Kidney (tissue), 22 donors: ENCODE measurements around the gene PPP1R18. TPM values are rescaled to one million over a fixed set of nuclear protein-coding genes. Genes with fewer than 3 reads are reported as not detected.
A peak's percentile ranks its signal among the peaks of the same experiment; 100 is the strongest.

ENCODE experiments used
- DNase-seq, 5 donors: peaks; one replicate each; pipeline ENCODE4 v3.0.0-alpha.2; 2013 to 2020
- FAIRE-seq: peaks from 2 replicates; lab custom pipeline; 2012; peaks lifted over from hg19 to GRCh38; lab: Jason Lieb, UNC
- H3K27ac ChIP-seq, 2 donors: one replicate each; pipeline ENCODE4 v1.7.0; 2013; ENCODE audit warnings: low read depth in 2 of 2, low read length in 2 of 2, inconsistent platforms in 1 of 2
- H3K27me3 ChIP-seq: one replicate; pipeline ENCODE4 v1.7.1; 2013; ENCODE audit warnings: low read length, inconsistent platforms; ENCODE audit not compliant: control insufficient read depth, insufficient read depth
- H3K36me3 ChIP-seq, 3 donors: one replicate each; pipeline versions ENCODE4 v1.7.0 to v1.7.1; 2013; ENCODE audit warnings: low read length in 3 of 3, control low read depth in 1 of 3, inconsistent platforms in 1 of 3; ENCODE audit not compliant: insufficient read depth in 3 of 3, control insufficient read depth in 2 of 3
- H3K4me1 ChIP-seq, 3 donors: one replicate each; pipeline versions ENCODE4 v1.7.0 to v1.7.1; 2013; ENCODE audit warnings: low read length in 3 of 3, inconsistent platforms in 1 of 3, low read depth in 1 of 3; ENCODE audit not compliant: control insufficient read depth in 2 of 3, insufficient read depth in 2 of 3
- H3K4me3 ChIP-seq, 3 donors: one replicate each; pipeline versions ENCODE4 v1.7.0 to v1.8.1; 2013; ENCODE audit warnings: low read length in 3 of 3, control low read depth in 1 of 3, inconsistent platforms in 1 of 3
- H3K9ac ChIP-seq, 3 donors: one replicate each; pipeline versions ENCODE4 v1.7.0 to v1.7.1; 2013; ENCODE audit warnings: low read length in 3 of 3, control low read depth in 1 of 3, inconsistent platforms in 1 of 3
- H3K9me3 ChIP-seq, 3 donors: one replicate each; pipeline versions ENCODE4 v1.7.0 to v1.7.1; 2013; ENCODE audit warnings: low read length in 3 of 3, control low read depth in 1 of 3, inconsistent platforms in 1 of 3; ENCODE audit not compliant: control insufficient read depth in 2 of 3, insufficient read depth in 1 of 3
- intact Hi-C: fragments of 100-400 bp; cut with DNase I; formaldehyde crosslinking; loops from one replicate; pipeline ENCODE4 v1.11.1; 2022
- long read RNA-seq, 10 donors: library from polyadenylated mRNA in 1 of 10; unstranded in 1 of 10; transcript quantifications; one replicate each; pipeline ENCODE4 v2.0.0 and lab custom pipeline, GENCODE V29; 2021 to 2026
- polyA plus RNA-seq: library from polyadenylated mRNA; stranded (reverse); fragments of 350-450 nt; fragmentation: Illumina TruSeq; extraction: RNeasy Lipid Tissue Mini Kit (QIAGEN cat#74804); gene quantifications from one replicate; pipeline ENCODE4 v1.2.3, GENCODE V29; 2014; ENCODE audit warnings: low read depth, low replicate concordance; ENCODE audit not compliant: insufficient read depth
- total RNA-seq: library from RNA; stranded (reverse); fragmentation: NEBNext Ultra II Directional; extraction: Animal tissue kit (Norgen Biotek cat#: 25700); gene quantifications from one replicate; pipeline ENCODE4 v1.2.1, GENCODE V29; 2021
- TF ChIP-seq, protein P1 (sequence below): IDR thresholded peaks from 3 replicates; pipeline ENCODE4 v1.5.1; 2012; ENCODE audit warnings: mild to moderate bottlenecking, moderate library complexity, borderline replicate concordance; ENCODE audit not compliant: insufficient read depth; ENCODE audit errors: extremely low read depth
- donor health status: control.
- donor health status: control.
- donor health status: control.
- donor health status: control.
- donor health status: control.
- donor health status: DM: yes; HTN: yes; CAD: no.
- donor health status: Normal renal cell carcinoma (clear cell type).

The PPP1R18 gene, protein sequence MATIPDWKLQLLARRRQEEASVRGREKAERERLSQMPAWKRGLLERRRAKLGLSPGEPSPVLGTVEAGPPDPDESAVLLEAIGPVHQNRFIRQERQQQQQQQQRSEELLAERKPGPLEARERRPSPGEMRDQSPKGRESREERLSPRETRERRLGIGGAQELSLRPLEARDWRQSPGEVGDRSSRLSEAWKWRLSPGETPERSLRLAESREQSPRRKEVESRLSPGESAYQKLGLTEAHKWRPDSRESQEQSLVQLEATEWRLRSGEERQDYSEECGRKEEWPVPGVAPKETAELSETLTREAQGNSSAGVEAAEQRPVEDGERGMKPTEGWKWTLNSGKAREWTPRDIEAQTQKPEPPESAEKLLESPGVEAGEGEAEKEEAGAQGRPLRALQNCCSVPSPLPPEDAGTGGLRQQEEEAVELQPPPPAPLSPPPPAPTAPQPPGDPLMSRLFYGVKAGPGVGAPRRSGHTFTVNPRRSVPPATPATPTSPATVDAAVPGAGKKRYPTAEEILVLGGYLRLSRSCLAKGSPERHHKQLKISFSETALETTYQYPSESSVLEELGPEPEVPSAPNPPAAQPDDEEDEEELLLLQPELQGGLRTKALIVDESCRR
- total RNA-seq, result 51.9 TPM
- 17.1 TPM for polyA plus RNA-seq
- long read RNA-seq, donor 1, partial matches to known transcripts, result 16 of 21 reads
- long read RNA-seq, donor 1, other reads (novel, unspliced or antisense), result 0 of 21 reads
- long read RNA-seq, donor 2, transcript PPP1R18-206 (3 exons, 1,448 nt), result major isoform, 7 of 8 reads
- long read RNA-seq, donor 2, partial matches to known transcripts, result 0 of 8 reads
- long read RNA-seq, donor 2, other reads (novel, unspliced or antisense), result 0 of 8 reads
- long read RNA-seq, donor 3, partial matches to known transcripts, result 0 of 2 reads
- long read RNA-seq, donor 3, other reads (novel, unspliced or antisense), result 0 of 2 reads
- long read RNA-seq, donor 4, transcript PPP1R18-206 (3 exons, 1,448 nt), result major isoform, 13 of 13 reads
- long read RNA-seq, donor 4, partial matches to known transcripts, result 0 of 13 reads
- long read RNA-seq, donor 4, other reads (novel, unspliced or antisense), result 0 of 13 reads
- long read RNA-seq, donor 5, result 0 reads
- long read RNA-seq, donor 6, partial matches to known transcripts, result 0 of 4 reads
- long read RNA-seq, donor 6, other reads (novel, unspliced or antisense), result 0 of 4 reads
- long read RNA-seq, donor 7, transcript PPP1R18-206 (3 exons, 1,448 nt), result major isoform, 9 of 19 reads
- long read RNA-seq, donor 7, partial matches to known transcripts, result 9 of 19 reads
- long read RNA-seq, donor 7, other reads (novel, unspliced or antisense), result 1 of 19 reads
- long read RNA-seq, donor 8, partial matches to known transcripts, result 10 of 13 reads
- long read RNA-seq, donor 8, other reads (novel, unspliced or antisense), result 0 of 13 reads
- long read RNA-seq, donor 9, transcript PPP1R18-206 (3 exons, 1,448 nt), result major isoform, 6 of 13 reads
- long read RNA-seq, donor 9, partial matches to known transcripts, result 6 of 13 reads
- long read RNA-seq, donor 9, other reads (novel, unspliced or antisense), result 0 of 13 reads
- long read RNA-seq, donor 10, transcript PPP1R18-206 (3 exons, 1,448 nt), result major isoform, 6 of 6 reads
- long read RNA-seq, donor 10, partial matches to known transcripts, result 0 of 6 reads
- long read RNA-seq, donor 10, other reads (novel, unspliced or antisense), result 0 of 6 reads

DNA sequence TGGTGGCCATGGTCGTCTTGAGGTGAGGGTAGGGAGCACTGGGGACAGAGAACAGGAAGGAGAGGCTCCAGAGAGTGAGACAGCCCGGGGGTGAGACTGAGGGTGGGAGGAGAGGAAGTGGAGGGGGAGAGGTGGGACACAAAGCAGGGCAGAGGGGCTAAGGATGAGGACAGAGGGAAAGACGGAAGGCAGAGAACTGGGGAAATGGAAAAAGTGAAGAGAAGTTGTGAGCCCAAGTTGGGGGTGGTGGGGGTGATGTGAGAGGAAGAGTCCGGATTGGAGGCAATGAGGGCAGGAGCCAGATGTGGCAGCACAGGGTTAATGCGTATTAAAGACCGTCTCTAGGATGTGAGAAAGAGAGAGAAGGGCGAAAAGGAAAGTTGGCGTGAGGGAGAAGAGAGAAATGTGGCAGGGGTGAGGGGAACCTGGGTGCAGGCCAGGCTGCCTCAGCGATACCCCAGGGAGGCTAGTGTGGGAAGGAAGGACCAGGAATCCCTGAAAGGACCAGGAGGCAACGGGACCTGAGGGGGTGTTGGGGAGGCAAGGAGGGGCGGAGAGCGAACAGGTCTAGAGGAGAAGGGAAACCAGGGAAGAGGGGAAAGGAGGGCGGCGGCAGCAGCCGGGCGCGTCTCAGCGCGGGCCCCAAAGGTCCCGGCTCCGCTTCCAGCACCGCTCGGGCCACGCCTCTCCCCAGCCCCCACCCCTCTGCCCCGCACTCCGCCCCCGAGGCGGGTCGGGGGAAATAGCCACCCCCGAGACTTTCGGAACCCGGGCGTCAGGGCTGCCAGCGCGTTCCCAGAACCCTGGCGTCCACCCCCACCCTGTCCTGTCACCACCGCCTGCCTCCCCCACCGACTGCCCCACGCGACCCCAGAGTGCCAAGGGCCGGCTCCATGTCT is at the start of gene PPP1R18:
PPP1R18 (minus strand) TSS at position 637 of the 899 bp plus-strand sequence; CDS start at position 10, 627 bp downstream.
- Histone ChIP-seq H3K27me3 (no peaks in the 10 kb centered on the region), H3K9me3 (no peaks in the 10 kb centered on the region), H3K4me1 (peaks cover 3 to 22% (median 22%) of the 10 kb centered on the region in 3 donors), H3K4me3 (peak within 1 kb of the TSS; percentile 77 to 88 (median 79)), H3K27ac (peak within 1 kb of the TSS; percentile 97 to 98), H3K9ac (peak within 1 kb of the TSS; percentile 72 to 94 (median 91)), H3K36me3 (no peaks in the 10 kb centered on the region)
- no peak for FAIRE-seq
- DNase-seq, result peak in 4 of 5 donors; percentile 69 to 95 (median 78)
- TF ChIP-seq, protein P1, sequence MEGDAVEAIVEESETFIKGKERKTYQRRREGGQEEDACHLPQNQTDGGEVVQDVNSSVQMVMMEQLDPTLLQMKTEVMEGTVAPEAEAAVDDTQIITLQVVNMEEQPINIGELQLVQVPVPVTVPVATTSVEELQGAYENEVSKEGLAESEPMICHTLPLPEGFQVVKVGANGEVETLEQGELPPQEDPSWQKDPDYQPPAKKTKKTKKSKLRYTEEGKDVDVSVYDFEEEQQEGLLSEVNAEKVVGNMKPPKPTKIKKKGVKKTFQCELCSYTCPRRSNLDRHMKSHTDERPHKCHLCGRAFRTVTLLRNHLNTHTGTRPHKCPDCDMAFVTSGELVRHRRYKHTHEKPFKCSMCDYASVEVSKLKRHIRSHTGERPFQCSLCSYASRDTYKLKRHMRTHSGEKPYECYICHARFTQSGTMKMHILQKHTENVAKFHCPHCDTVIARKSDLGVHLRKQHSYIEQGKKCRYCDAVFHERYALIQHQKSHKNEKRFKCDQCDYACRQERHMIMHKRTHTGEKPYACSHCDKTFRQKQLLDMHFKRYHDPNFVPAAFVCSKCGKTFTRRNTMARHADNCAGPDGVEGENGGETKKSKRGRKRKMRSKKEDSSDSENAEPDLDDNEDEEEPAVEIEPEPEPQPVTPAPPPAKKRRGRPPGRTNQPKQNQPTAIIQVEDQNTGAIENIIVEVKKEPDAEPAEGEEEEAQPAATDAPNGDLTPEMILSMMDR, result no peak
- intact Hi-C loops, result no loop called here

DNA sequence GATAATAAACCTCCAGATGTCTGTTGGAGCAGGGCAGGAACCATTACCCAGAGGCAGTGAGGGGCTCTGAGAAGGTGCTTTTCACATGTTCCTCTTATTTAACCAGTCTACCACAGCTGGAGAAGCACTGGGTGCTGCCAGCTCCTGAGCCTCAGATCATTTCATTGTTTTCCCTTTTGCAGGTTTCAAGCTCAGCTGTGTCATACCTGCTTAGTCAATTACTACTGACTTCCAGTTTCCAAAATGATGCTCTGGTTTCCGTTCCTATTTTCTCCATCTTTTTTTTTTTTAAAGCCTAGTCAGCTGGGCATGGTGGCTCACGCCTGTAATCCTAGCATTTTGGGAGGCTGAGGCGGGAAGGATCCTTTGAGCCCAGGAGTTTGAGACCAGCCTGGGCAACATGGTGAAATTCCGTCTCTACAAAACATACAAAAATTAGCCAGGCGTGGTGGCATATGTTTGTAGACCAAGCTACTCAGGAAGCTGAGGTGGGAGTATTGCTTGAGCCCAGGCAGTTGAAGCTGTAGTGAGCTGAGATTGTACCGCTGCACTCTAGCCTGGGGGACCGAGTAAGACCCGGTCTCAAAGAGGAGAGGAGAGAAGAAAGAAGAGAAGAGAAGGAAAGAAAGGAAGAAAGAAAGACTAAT is 49.3 kb upstream of the PPP1R18 start:
- no peaks in the 10 kb centered on the region for H3K9me3 ChIP-seq
- FAIRE-seq, result no peak
- no peak overlapping the region for H3K9ac ChIP-seq
- no peak overlapping the region for H3K4me3 ChIP-seq
- peaks cover 16 to 45% (median 23%) of the 10 kb centered on the region in 3 donors for H3K36me3 ChIP-seq
- TF ChIP-seq, protein P1, result no peak
- intact Hi-C loops, result loop anchor here (10.0 kb wide), 1 partner anchor 149 kb away; the partner anchor contains the start of gene DDR1
- no peaks in the 10 kb centered on the region for H3K27me3 ChIP-seq
- peak in 1 of 5 donors; percentile 18 for DNase-seq
- H3K27ac ChIP-seq, result no peak overlapping the region
- H3K4me1 ChIP-seq, result peaks cover 0 to 21% (median 16%) of the 10 kb centered on the region in 3 donors
